Measurements from ENCODE around the gene HS3ST4.

Gene HS3ST4

GRCh38 chr16:25786748-25787147, 95.0 kb downstream of the HS3ST4 start:
- TF ChIP-seq CTCF (IDR thresholded peaks at IDR 0.05) (no peak), ZFX (IDR thresholded peaks at IDR 0.05; ENCODE audit: borderline replicate concordance) (no peak)

DNA sequence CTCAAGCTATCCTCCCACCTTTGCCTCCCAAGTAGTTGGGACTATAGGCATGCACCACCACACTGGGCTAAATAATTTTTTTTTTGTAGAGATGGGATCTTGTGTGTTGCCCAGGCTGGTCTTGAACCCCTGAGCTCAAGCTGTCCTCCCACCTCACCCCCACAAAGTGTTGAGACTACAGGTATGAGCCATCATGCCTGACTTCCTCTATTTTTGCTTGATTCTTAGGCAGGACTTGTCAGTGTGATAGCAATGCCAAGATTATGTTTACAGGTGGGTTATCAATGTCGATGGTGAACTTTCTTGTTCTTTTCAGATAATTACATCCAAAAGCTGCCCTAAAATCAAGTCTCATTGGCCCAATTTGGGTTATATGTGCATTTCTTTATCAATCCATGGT, 96.9 kb downstream of the HS3ST4 start:
- no peak overlapping the region for H3K27ac ChIP-seq
- TF ChIP-seq ZFX (IDR thresholded peaks at IDR 0.05; ENCODE audit: borderline replicate concordance) (no peak), CTCF (IDR thresholded peaks at IDR 0.05) (no peak)

More at GRCh38 chr16:25786748-25787147, 95.0 kb downstream of the HS3ST4 start:
- H3K27ac ChIP-seq = no peak overlapping the region

DNA sequence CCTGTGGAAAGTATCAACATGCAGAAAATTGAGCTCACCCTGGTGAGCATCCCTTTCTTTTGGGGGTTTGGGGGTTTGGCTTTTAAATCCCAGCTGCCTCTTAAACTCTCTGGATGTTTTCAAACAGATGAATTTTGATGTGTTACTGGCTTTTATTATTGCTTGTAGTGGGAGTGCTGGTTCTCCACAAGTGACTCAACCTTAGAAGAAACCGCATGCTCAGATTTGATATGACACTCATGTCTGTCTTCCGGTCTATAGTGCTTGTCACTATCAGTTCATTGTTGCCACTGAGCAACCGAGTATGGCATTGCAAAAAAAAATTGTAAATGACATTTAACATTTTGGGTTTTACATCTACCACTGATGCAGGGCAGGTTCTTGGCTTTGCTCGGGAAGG, 104.5 kb downstream of the HS3ST4 start:
- no peak overlapping the region for H3K27ac ChIP-seq
- TF ChIP-seq ZFX (IDR thresholded peaks at IDR 0.05; ENCODE audit: borderline replicate concordance) = no peak
- TF ChIP-seq CTCF (IDR thresholded peaks at IDR 0.05) = no peak

DNA sequence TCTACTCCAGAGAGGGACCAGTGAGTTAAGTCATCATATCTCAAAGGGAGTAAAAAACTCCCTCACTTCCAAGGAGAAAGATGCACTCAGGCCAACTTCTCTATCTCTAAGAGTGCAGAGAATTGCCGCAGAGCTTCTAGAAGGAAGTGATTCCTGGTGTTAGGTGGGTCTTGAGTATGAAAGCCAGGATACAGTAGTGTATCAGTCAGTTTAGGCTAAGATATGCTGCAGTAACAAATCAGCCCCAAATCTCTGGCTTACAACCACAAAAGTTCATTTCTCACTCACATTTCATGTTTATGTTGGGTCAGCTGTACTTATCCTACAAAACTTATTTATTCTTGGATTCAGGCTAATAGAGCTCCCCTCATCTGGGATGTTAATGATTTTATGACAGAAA, 106.3 kb downstream of the HS3ST4 start:
- no peak overlapping the region for H3K27ac ChIP-seq
- TF ChIP-seq CTCF (IDR thresholded peaks at IDR 0.05) = no peak
- TF ChIP-seq ZFX (IDR thresholded peaks at IDR 0.05; ENCODE audit: borderline replicate concordance) = no peak

- H3K27ac ChIP-seq = no peak overlapping the region
- TF ChIP-seq ZFX (IDR thresholded peaks at IDR 0.05; ENCODE audit: borderline replicate concordance) (no peak), CTCF (IDR thresholded peaks at IDR 0.05) (no peak)
Measured at GRCh38 chr16:25799816-25800215, 108.1 kb downstream of the HS3ST4 start.

DNA sequence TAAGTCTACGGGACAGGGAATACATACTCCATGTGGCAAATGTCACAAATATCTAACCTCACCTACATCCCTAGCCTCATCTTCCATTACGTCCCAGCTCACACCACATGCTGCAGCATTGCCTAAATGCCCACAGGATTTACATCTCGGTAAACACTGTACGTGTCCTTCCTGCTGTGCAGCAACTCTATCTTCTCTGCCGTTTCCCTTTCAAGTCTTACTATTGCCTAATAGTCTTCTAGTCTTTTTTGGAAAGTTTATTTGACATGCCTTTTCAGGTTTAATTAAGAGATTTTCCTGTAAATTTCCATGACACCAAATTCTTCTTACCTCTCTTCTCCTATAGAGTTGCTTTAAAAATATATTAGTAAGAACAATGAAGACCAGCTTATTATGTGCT, 120.5 kb downstream of the HS3ST4 start:
- H3K27ac ChIP-seq = no peak overlapping the region
- TF ChIP-seq ZFX (IDR thresholded peaks at IDR 0.05; ENCODE audit: borderline replicate concordance) (no peak), CTCF (IDR thresholded peaks at IDR 0.05) (no peak)

GRCh38 chr16:25817295-25817694, 125.5 kb downstream of the HS3ST4 start:
- H3K27ac ChIP-seq = no peak overlapping the region
- TF ChIP-seq CTCF (IDR thresholded peaks at IDR 0.05) (no peak), ZFX (IDR thresholded peaks at IDR 0.05; ENCODE audit: borderline replicate concordance) (no peak)
